ENCODE measurements around the gene EID2B. TPM values are rescaled to one million over a fixed set of nuclear protein-coding genes. Genes with fewer than 3 reads are reported as not detected.

The EID2B gene
- total and polyA plus RNA-seq, 9 of the 15 experiments (the other 6 are each of a cell fraction or from before 2014, with no cell fraction given) = 2.8 to 8.8 (median 4.8) TPM

DNA sequence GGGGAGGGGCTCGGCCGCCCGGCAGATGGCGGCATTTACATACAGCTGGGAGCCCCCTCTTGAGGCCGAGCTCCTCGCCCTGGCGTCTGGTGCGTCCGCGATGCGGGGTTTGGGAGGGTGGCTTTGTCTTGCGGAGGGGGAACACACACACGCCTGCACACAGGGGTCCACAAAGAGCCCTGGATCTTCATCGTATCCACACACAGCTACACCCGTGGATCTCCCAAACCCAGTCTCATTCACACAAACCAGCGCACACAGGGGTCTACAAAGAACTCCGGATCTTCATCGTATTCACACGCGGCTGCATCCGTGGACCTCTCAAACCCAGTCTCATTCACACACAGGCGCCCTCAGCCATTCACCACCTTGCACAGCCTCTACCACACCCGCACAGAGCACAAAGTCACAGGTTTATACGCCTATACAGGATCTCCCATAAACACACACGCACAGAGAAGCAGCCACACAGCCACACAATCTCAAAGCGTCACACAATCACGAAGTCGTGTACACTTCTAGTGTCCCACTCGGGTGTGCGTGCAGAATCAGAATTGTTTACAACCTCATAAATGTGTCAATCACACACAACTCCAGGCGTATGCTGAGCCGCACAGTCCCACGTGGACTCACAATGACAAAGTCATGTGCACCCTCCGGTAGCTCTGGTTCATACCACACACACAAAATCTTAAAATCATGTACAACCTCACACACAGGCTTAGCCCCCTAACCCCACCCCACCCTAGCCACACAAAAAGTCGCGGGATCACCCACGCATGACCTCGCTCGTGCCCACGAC is 34.5 kb downstream of the EID2B start (continued):
- TF ChIP-seq MAZ (CRISPR knock-in tag; conservative IDR thresholded peaks at IDR 0.05 in 1 of 2, IDR thresholded peaks at IDR 0.05 in 1 of 2) (peak; percentile 58 to 83; a peak in 2 of 4 replicates), ZNF695 (CRISPR knock-in tag; IDR thresholded peaks at IDR 0.05) (no peak), CBFB (CRISPR knock-in tag; IDR thresholded peaks at IDR 0.05) (no peak), ERF (CRISPR knock-in tag; IDR thresholded peaks at IDR 0.05) (no peak), NONO (IDR thresholded peaks at IDR 0.05; ENCODE audit: low read depth in 2 of 2, low read length in 1 of 2) (0 out of 4 replicates have a peak, but pooled peaks of 1 of the 2 experiments have one; percentile 21), KDM2B (CRISPR knock-in tag; IDR thresholded peaks at IDR 0.05) (peak; percentile 61), HSF4 (CRISPR knock-in tag; IDR thresholded peaks at IDR 0.05; ENCODE audit: borderline replicate concordance) (no peak), STAG1 (CRISPR knock-in tag; IDR thresholded peaks at IDR 0.05; ENCODE audit: borderline replicate concordance) (peak; percentile 30; the same call in 1 of the 2 replicates), RBFOX2 (IDR thresholded peaks at IDR 0.05; ENCODE audit: low read depth, low read length) (peak; percentile 56), ZNF589 (CRISPR knock-in tag; IDR thresholded peaks at IDR 0.05; ENCODE audit: low read depth) (no peak), KDM1A (IDR thresholded peaks at IDR 0.05) (peak; percentile 16 to 60; a peak in 1 of 4 replicates), HDAC1 (IDR thresholded peaks at IDR 0.05) (peak in 1 of 2 experiments; percentile 32; a peak in 1 of 4 replicates), SMC3 (conservative IDR thresholded peaks at IDR 0.05; ENCODE audit: insufficient read depth, low read depth, low read length) (peak; percentile 28; the same call in 1 of the 2 replicates), CREM (IDR thresholded peaks at IDR 0.05; ENCODE audit: low read depth) (0 out of 2 replicates have a peak, but pooled peaks have one; percentile 8), ZSCAN29 (IDR thresholded peaks at IDR 0.05) (peak; percentile 25; the same call in 1 of the 2 replicates), RB1 (IDR thresholded peaks at IDR 0.05; ENCODE audit: low read depth) (peak; percentile 87), RCOR1 (IDR thresholded peaks at IDR 0.05; ENCODE audit: borderline replicate concordance in 1 of 2, low read depth in 2 of 2, low read length in 2 of 2) (0 out of 4 replicates have a peak, but pooled peaks of 1 of the 2 experiments have one; percentile 45)
- TF ChIP-seq, protein P1, sequence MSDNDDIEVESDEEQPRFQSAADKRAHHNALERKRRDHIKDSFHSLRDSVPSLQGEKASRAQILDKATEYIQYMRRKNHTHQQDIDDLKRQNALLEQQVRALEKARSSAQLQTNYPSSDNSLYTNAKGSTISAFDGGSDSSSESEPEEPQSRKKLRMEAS (CRISPR knock-in tag; IDR thresholded peaks at IDR 0.05) = peak; percentile 73
- TF ChIP-seq, protein P2, sequence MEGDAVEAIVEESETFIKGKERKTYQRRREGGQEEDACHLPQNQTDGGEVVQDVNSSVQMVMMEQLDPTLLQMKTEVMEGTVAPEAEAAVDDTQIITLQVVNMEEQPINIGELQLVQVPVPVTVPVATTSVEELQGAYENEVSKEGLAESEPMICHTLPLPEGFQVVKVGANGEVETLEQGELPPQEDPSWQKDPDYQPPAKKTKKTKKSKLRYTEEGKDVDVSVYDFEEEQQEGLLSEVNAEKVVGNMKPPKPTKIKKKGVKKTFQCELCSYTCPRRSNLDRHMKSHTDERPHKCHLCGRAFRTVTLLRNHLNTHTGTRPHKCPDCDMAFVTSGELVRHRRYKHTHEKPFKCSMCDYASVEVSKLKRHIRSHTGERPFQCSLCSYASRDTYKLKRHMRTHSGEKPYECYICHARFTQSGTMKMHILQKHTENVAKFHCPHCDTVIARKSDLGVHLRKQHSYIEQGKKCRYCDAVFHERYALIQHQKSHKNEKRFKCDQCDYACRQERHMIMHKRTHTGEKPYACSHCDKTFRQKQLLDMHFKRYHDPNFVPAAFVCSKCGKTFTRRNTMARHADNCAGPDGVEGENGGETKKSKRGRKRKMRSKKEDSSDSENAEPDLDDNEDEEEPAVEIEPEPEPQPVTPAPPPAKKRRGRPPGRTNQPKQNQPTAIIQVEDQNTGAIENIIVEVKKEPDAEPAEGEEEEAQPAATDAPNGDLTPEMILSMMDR (IDR thresholded peaks at IDR 0.05 in 2 of 3, conservative IDR thresholded peaks at IDR 0.05 in 1 of 3; ENCODE audit: insufficient read depth in 2 of 3, low read depth in 1 of 3, low read length in 3 of 3) = peak; percentile 62 to 87 (median 72); a peak in 5 of 6 replicates
- TF ChIP-seq, protein P3, sequence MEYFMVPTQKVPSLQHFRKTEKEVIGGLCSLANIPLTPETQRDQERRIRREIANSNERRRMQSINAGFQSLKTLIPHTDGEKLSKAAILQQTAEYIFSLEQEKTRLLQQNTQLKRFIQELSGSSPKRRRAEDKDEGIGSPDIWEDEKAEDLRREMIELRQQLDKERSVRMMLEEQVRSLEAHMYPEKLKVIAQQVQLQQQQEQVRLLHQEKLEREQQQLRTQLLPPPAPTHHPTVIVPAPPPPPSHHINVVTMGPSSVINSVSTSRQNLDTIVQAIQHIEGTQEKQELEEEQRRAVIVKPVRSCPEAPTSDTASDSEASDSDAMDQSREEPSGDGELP (CRISPR knock-in tag; IDR thresholded peaks at IDR 0.05; ENCODE audit: borderline replicate concordance) = peak; percentile 97
- TF ChIP-seq, protein P4, sequence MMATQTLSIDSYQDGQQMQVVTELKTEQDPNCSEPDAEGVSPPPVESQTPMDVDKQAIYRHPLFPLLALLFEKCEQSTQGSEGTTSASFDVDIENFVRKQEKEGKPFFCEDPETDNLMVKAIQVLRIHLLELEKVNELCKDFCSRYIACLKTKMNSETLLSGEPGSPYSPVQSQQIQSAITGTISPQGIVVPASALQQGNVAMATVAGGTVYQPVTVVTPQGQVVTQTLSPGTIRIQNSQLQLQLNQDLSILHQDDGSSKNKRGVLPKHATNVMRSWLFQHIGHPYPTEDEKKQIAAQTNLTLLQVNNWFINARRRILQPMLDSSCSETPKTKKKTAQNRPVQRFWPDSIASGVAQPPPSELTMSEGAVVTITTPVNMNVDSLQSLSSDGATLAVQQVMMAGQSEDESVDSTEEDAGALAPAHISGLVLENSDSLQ (IDR thresholded peaks at IDR 0.05) = peak; percentile 87
- TF ChIP-seq, protein P5, sequence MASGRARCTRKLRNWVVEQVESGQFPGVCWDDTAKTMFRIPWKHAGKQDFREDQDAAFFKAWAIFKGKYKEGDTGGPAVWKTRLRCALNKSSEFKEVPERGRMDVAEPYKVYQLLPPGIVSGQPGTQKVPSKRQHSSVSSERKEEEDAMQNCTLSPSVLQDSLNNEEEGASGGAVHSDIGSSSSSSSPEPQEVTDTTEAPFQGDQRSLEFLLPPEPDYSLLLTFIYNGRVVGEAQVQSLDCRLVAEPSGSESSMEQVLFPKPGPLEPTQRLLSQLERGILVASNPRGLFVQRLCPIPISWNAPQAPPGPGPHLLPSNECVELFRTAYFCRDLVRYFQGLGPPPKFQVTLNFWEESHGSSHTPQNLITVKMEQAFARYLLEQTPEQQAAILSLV (tag; IDR thresholded peaks at IDR 0.05) = no peak
